ENCODE results near the gene NUMB.

NUMB gene

GRCh38 chr14:73376585-73376984, 81.8 kb downstream of the NUMB start:
- DNase-seq (ENCODE audit: extremely low read depth, insufficient read length): no peak
- Histone ChIP-seq H3K27me3 (replicated peaks; ENCODE audit: control insufficient read depth, insufficient read depth, low read length) (no peaks in the 10 kb centered on the region), H3K36me3 (ENCODE audit: control insufficient read depth, insufficient read depth, low read length) (no peaks in the 10 kb centered on the region), H3K4me3 (replicated peaks; ENCODE audit: low read depth, low read length) (no peak overlapping the region)
- TF ChIP-seq CTCF (IDR thresholded peaks at IDR 0.05; ENCODE audit: insufficient read depth, low read length, poor library complexity, severe bottlenecking): no peak

GRCh38 chr14:73375861-73376260, 82.5 kb downstream of the NUMB start:
- no peaks in the 10 kb centered on the region for H3K36me3 ChIP-seq (ENCODE audit: control insufficient read depth, insufficient read depth, low read length)
- no peak for DNase-seq (ENCODE audit: extremely low read depth, insufficient read length)
- no peaks in the 10 kb centered on the region for H3K27me3 ChIP-seq (replicated peaks; ENCODE audit: control insufficient read depth, insufficient read depth, low read length)
- no peak overlapping the region for H3K4me3 ChIP-seq (replicated peaks; ENCODE audit: low read depth, low read length)
- no peak for TF ChIP-seq CTCF (IDR thresholded peaks at IDR 0.05; ENCODE audit: insufficient read depth, low read length, poor library complexity, severe bottlenecking)

- Histone ChIP-seq H3K4me3 (replicated peaks; ENCODE audit: low read depth, low read length) (no peak overlapping the region), H3K36me3 (ENCODE audit: control insufficient read depth, insufficient read depth, low read length) (no peaks in the 10 kb centered on the region), H3K27me3 (replicated peaks; ENCODE audit: control insufficient read depth, insufficient read depth, low read length) (no peaks in the 10 kb centered on the region)
- no peak for TF ChIP-seq CTCF (IDR thresholded peaks at IDR 0.05; ENCODE audit: insufficient read depth, low read length, poor library complexity, severe bottlenecking)
- no peak for DNase-seq (ENCODE audit: extremely low read depth, insufficient read length)
These were observed 84.1 kb downstream of the NUMB start for GRCh38 chr14:73374218-73374617.

- no peak for DNase-seq (ENCODE audit: extremely low read depth, insufficient read length)
- no peak for TF ChIP-seq CTCF (IDR thresholded peaks at IDR 0.05; ENCODE audit: insufficient read depth, low read length, poor library complexity, severe bottlenecking)
- H3K4me3 ChIP-seq (replicated peaks; ENCODE audit: low read depth, low read length): no peak overlapping the region
- H3K36me3 ChIP-seq (ENCODE audit: control insufficient read depth, insufficient read depth, low read length): no peaks in the 10 kb centered on the region
- H3K27me3 ChIP-seq (replicated peaks; ENCODE audit: control insufficient read depth, insufficient read depth, low read length): no peaks in the 10 kb centered on the region
These were observed 85.8 kb downstream of the NUMB start for GRCh38 chr14:73372529-73372928.

- H3K27me3 ChIP-seq (replicated peaks; ENCODE audit: control insufficient read depth, insufficient read depth, low read length): no peaks in the 10 kb centered on the region
- H3K4me3 ChIP-seq (replicated peaks; ENCODE audit: low read depth, low read length): no peak overlapping the region
- no peaks in the 10 kb centered on the region for H3K36me3 ChIP-seq (ENCODE audit: control insufficient read depth, insufficient read depth, low read length)
- TF ChIP-seq CTCF (IDR thresholded peaks at IDR 0.05; ENCODE audit: insufficient read depth, low read length, poor library complexity, severe bottlenecking): no peak
- no peak for DNase-seq (ENCODE audit: extremely low read depth, insufficient read length)
These were observed 87.8 kb downstream of the NUMB start for GRCh38 chr14:73370561-73370960.

GRCh38 chr14:73369428-73369827, 88.9 kb downstream of the NUMB start:
- Histone ChIP-seq H3K27me3 (replicated peaks; ENCODE audit: control insufficient read depth, insufficient read depth, low read length) (no peaks in the 10 kb centered on the region), H3K4me3 (replicated peaks; ENCODE audit: low read depth, low read length) (no peak overlapping the region), H3K36me3 (ENCODE audit: control insufficient read depth, insufficient read depth, low read length) (no peaks in the 10 kb centered on the region)
- TF ChIP-seq CTCF (IDR thresholded peaks at IDR 0.05; ENCODE audit: insufficient read depth, low read length, poor library complexity, severe bottlenecking): no peak
- DNase-seq (ENCODE audit: extremely low read depth, insufficient read length): no peak

Measured in GM06990 (cell line).